ENCODE data around the gene TBC1D10A.

Gene TBC1D10A

DNA sequence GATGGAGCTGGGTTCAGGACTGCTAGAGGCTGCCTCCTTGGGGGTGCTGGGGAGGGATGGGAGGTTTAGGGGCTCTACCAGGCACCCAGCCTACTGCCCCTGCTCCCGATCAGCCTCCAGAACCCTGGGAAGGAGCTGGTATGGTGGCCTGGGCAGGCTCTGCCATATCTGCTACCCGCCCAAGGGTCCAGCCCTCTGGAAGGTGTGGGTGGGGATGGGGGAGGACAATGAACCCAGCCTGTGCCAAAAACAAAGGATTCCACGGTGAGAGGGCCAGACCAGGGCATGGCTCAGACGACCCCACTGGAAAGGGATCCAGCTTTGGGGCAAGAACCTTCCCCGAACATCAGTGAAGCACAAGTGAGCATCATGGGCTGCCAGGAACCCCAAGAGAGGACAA lies 40.4 kb downstream of the TBC1D10A start:
- no peak for DNase-seq (ENCODE audit: low read depth, low spot score)

DNA sequence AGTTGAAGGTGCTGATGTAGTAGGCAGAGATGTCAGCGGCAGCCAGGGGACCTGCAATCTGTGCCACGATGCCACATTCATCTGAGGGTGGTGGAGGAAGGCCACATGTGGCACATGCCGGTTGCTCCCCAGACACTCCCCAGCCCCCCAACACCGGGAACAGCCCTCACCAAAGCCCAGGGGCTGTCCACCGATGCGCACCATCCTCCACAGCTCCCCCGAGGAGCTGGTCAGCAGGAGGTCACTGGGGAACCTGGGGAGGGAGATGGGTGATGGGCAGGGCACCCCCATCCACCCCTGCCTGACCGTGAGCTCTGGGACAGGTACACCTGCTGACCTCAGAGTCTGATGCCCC lies 40.9 kb downstream of the TBC1D10A start:
- no peak for DNase-seq (ENCODE audit: low read depth, low spot score)

DNA sequence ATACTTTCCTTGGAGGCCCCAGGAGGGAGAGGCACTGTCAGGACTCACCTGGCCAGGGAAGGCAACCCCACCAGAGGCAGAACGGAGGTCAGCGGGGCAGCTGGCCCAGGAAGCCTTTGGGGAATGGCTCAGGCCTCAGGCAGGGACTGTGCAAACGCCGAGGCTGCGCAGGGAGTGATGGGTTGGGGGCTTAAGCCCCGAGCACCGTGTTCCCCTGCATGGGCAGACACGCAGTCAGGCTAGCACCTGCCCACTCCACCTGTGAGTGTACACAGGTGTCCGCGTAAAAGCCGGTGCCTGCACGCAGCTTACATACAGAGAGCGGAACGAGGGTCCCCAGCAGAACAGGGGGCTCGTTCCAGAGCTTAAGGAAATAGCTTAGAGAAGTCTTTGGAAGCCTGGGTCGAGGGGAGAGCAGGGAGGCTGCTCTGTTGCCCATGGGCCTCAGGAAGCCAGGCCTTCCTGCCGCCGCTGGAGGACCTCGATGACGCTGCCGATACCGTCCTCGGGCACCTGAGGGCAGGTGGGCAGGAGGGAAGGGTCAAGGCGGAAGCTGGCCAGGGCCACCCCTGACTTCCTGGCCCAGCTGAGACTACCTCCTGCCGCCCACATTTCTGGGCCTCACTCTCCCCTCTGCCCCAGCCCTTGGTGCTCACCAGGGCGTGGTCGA lies 41.4 kb downstream of the TBC1D10A start:
- DNase-seq (ENCODE audit: low read depth, low spot score), result no peak

DNA sequence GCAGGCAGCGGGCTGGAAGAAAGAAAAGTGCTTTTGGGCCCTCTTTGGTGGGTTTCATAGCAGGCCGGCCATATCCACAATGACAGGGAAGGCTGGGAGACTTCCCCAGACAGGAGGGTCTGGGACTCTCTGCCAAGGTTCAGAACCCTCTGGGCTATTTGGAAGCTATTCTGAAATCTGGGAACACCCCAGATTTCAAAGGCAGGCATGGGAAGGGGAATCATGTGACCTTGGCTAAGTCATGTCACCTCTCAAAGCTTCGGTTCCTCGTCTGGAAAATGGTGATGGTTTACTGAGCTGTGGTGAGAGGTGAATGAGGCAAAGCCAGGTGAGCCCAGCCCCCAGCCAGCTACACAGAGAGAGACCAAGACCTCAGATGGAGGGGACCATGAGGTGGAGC lies 42.1 kb downstream of the TBC1D10A start:
- DNase-seq (ENCODE audit: low read depth, low spot score), result no peak

GRCh38 chr22:30284172-30284571 lies 42.6 kb downstream of the TBC1D10A start:
- DNase-seq (ENCODE audit: low read depth, low spot score), result no peak

- DNase-seq (ENCODE audit: low read depth, low spot score), result no peak
Observed at GRCh38 chr22:30283342-30283741, 43.4 kb downstream of the TBC1D10A start.

GRCh38 chr22:30282616-30283046 lies 44.1 kb downstream of the TBC1D10A start:
- no peak for DNase-seq (ENCODE audit: low read depth, low spot score)

GRCh38 chr22:30280505-30280904 lies 46.2 kb downstream of the TBC1D10A start:
- no peak for DNase-seq (ENCODE audit: low read depth, low spot score)

- DNase-seq (ENCODE audit: low read depth, low spot score), result no peak
Observed at GRCh38 chr22:30279932-30280331, 46.8 kb downstream of the TBC1D10A start.

DNA sequence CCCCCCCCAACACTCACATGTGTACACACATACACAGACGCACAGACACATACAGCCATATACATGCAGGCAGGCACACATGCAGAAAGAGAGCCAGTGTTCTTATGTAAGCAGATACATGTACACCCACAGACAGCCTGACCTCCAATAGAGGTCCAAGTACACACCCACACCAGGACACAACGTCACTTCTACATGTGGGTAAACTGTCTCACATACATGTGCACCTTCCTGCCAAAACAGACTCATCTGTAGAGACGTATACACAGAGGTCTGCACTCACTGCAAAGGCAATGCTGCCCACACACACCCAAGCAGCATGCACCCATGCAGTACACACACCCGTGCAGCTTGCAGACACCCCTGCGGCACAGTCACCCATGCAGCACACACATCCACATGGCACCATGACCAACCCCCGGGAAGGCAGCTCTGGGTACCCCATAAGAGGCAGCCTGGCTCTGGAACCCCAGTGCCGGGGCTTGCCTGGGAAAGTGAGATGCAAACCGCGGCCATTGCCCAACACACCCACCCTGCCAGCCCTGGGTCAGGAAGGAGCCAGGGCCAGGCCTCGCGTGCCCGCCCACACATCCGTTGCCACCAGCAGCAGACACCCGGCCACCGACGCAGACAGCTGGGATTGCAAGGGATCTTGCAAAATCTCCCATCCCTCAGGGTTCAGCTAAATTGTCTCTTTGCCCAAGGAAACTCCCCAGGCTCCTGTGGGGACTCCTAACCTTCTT lies 47.5 kb downstream of the TBC1D10A start:
- no peak for DNase-seq (ENCODE audit: low read depth, low spot score)

DNA sequence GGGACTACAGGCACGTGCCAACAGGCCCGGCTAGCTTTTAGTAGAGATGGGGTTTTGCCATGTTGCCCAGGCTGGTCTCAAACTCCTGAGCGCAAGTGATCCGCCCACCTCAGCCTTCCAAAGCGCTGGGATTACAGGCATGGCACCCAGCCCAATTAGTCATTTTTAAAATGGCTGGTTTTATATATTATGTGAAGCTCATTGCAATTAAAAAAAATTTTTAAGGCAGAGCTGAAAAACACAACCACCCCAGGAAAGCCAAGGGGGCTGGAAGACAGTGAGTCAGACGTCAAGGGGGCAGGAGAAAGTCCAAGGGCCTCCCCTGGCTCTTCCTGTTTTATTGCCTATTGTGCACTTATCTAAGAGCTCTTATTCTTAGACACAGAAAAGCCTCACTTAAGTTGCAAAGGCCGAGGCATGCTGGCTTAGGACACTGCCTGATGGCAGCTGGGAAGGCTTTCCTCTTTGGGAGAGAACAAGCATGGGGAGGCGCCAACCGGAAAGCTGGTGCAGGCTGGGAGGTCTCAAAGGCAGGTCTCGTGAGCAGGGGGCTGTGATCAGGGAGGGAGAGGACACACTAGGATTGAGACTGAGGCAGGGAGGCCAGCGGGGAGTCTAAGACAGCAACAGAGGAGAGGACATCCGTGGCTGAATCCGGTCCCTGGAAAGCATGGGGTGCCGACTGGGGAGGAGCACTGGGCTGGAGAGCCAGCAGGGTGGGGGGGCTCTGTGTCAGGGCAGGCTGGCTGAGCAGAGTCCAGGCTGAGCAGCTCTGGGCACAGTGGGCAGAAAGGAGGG lies 49.0 kb downstream of the TBC1D10A start:
- DNase-seq (ENCODE audit: low read depth, low spot score), result no peak

- no peak for DNase-seq (ENCODE audit: low read depth, low spot score)
Observed at GRCh38 chr22:30276039-30276438, 50.7 kb downstream of the TBC1D10A start.

- peak; percentile 30 for DNase-seq (ENCODE audit: low read depth, low spot score)
Observed at GRCh38 chr22:30275625-30276024, 51.1 kb downstream of the TBC1D10A start.

GRCh38 chr22:30274437-30274812 lies 52.3 kb downstream of the TBC1D10A start:
- DNase-seq (ENCODE audit: low read depth, low spot score), result no peak

DNA sequence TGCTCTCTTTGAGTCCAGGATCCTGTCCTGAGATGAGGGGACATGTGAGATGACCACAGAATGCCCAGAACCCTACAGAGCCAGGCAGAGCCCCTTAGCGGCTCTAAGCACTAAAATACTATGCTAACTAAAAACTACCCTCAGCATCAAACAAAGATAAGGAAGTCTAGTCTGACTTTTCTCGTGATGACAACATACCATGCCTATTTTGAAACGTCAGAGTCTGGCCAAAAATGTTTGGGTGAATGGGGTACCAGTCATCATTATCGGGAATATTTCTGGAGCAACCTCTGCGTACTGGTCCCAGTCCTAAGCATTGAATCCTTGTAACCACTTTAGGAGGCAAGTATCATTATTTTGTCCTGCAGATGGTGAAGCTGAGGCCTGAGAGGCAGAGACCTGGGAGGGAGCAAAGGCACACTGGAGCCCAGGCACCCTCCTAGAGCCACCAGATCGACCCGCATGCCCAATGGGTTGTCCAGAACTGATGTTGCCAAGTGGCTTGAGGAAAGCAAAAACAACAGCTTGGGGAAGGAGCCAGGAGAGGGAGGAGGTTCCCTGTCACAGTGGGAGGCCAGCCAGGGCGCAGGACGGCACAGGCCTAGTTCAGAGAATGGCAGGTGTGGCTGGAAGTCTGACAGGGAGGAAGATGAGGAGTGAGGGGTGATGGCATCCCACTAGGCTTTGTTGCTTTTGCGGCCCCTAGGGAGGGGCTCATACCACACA lies 52.9 kb downstream of the TBC1D10A start:
- no peak for DNase-seq (ENCODE audit: low read depth, low spot score)

DNA sequence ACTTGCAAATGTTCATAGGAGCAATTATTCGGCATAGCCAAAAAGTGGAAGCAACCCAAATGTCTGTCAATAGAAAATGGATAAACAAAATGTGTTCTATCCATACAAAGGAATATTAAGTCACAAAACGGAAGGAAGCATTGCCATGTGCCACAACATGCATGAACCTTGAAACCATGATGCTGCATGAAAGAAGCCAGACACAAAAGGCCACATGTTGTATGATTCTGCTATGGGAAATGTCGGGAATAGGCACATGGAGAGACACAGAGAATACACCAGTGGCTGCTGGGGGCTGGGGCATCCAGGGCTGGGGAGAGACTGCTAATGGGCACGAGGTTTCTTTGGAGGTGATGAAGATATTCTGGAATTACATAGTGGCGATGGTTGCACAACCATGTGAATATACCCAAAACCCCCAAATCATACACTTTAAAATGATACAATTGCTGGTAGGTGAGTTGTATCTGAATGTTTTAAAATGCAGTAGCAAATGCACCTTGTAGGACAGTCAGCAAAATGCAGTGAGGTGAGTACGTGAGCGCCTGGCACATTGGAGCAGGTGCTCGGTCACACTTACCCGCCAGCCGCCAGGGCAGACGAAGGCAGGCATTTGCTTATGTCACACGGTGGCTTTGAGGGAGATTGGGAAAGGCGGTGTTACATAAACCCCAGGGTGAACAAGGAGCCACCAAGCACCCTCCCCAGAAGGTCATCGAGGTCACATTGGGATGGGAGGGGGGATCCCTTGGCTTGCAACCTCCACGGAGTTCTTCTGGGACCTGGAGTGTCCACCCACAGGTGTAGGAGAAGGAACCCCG lies 53.8 kb downstream of the TBC1D10A start:
- no peak for DNase-seq (ENCODE audit: low read depth, low spot score)

- no peak for DNase-seq (ENCODE audit: low read depth, low spot score)
Observed at GRCh38 chr22:30270832-30271231, 55.9 kb downstream of the TBC1D10A start.

DNA sequence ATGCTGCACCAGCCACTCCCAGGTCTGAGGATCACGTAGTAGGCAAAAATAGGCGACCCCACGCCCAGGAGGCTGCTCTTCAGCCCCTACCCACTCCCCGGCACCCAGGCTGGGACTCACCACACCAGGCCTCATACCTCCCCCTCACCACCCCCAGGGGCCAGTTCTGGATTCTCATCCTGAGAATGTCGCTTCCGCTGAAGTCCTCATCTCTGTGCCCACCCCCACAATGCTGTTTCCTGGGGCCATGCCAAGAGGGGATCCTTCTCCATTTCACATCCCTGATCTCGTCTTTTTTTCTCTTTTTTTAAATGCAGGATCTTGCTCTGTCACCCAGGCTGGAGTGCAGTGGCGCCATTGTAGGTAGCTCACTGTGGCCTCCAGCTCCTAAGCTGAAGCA lies 58.4 kb downstream of the TBC1D10A start:
- DNase-seq (ENCODE audit: low read depth, low spot score), result no peak

DNA sequence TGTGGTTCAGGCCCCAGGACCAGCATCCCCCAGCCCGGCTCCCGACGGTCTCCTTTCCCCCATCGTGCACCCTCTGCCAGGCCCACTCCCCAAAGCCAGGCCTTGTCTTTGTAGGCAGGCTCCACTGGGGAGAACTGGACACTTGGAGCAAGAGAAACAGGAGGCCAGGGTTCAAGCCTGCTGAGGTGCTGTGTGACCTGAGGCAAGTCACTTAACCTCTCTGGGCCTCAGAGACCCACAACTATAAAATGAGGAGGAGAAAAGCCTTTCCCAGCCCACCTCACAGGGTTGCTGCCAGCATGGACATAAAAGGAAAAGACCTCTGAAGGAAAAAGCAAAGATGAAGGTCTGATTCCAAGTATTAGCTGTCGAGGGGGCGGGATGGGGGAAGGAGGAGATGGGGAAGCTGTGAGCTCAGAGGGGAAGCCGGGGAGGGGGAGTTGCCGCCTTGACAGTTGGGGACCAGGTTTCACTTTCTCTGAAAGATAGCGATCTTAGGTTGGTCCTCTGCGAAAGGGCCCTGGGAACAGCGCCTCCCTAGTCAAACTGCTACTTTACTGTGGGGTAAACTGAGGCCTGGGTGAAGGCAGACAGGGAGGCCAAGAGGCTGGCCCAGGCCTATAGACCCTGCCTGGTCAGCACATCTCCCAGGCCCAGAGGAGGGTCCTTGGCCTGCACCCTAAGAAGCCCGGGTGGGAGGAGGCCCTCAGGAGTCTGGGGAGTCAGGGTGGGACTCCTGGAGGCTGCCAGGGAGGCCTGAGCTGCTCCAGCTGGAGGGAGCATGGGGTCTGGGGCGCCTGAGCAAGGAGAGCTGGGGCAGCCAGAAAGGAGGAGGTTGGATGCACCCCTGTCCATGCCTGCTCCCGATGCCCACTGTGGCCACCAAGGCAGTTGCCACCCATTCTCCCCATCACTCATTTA lies 59.1 kb downstream of the TBC1D10A start:
- no peak for DNase-seq (ENCODE audit: low read depth, low spot score)
